ENCODE results near the gene KCNQ1OT1. TPM values are rescaled to one million over a fixed set of nuclear protein-coding genes. Genes with fewer than 3 reads are reported as not detected.

Gene KCNQ1OT1
- total RNA-seq, 4 donors from 2014 or later: 1.8 to 6.8 (median 3.9) TPM

DNA sequence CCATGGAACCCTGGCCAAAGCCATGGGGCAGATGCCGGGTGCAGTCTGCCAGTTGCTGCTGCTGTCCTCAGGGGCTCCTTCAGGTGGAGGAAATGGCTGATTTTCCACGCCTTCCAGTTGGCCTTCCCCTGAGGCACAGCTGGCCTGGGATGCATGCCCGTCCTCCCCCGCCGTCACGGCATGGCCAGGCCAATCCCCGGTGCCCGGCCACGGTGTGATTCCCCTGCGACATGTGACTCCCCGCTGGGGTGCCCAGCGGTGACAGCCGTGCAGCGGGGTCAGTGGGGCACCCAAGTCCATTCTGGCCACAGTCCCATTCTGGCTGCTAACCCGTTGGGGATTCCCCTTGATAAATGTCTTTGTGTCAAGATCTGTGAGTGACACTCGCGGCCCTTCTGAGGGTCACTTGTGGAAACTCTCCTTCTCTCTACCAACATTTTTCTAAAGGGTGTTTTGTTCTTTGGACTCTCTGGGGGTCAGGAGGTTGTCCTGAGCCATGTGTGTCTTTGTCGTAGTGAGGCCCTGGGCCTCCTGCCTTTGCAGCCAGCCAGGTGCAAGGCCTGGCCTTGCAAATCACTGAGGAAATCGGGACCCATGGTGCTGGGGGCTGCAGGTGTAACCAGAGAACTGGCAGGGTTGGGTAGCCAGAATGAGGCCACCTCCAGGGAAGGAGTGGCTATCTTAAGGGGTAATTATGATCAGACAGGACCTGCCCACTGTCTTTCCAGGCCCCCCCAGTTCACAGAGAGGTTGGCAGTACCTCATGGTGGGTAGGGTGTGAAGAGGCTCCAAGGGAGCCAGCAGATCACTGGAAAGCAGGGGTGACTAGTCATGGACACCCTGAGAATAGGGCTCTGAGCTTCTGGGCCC, 37.1 kb downstream of the KCNQ1OT1 start:
- TF ChIP-seq, protein P1, sequence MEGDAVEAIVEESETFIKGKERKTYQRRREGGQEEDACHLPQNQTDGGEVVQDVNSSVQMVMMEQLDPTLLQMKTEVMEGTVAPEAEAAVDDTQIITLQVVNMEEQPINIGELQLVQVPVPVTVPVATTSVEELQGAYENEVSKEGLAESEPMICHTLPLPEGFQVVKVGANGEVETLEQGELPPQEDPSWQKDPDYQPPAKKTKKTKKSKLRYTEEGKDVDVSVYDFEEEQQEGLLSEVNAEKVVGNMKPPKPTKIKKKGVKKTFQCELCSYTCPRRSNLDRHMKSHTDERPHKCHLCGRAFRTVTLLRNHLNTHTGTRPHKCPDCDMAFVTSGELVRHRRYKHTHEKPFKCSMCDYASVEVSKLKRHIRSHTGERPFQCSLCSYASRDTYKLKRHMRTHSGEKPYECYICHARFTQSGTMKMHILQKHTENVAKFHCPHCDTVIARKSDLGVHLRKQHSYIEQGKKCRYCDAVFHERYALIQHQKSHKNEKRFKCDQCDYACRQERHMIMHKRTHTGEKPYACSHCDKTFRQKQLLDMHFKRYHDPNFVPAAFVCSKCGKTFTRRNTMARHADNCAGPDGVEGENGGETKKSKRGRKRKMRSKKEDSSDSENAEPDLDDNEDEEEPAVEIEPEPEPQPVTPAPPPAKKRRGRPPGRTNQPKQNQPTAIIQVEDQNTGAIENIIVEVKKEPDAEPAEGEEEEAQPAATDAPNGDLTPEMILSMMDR (IDR thresholded peaks at IDR 0.05; ENCODE audit: low read depth): no peak

- TF ChIP-seq, protein P1 (IDR thresholded peaks at IDR 0.05; ENCODE audit: low read depth): no peak
Observed at GRCh38 chr11:2662024-2662312, 37.8 kb downstream of the KCNQ1OT1 start.

DNA sequence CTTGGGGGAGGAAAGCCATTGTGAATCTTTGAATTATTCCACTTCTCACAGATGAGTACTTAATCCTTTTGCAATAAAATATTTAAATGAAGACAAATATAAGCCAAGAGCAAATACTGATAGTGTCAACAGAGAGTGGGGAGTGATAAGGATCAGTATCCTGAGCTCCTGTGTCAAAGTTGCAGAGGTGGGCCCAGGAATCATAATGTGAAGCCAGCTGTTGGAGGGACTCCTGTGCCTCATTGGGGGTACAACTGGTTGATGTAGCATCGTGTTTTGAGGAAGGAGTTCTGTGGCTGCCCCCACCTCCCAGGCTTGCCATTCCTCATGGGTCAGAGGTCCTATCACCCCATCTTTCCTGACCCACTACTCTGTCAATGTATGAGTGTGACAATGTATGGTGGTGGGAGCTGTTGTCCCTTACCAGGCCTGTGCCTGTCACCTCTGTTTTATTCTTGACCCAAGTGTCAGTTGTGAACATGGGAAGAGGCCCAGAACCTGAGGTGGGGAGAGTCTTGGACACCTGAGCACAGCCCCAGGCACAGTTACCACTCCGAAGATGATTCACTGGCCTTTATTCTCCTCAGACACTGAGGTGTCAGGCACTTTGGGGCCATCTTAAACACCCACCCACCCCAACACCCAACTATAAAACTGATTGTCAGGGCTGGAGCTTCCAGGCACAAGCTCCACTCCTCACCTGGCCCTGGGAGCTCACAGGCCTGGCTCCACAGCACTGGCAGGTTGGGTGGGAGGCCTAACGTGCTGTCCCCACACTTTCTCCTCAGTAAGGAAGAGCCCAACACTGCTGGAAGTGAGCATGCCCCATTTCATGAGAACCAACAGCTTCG, 38.4 kb downstream of the KCNQ1OT1 start:
- TF ChIP-seq, protein P1 (IDR thresholded peaks at IDR 0.05; ENCODE audit: low read depth): no peak

GRCh38 chr11:2660357-2660939, 39.3 kb downstream of the KCNQ1OT1 start:
- TF ChIP-seq, protein P1 (IDR thresholded peaks at IDR 0.05; ENCODE audit: low read depth): no peak

DNA sequence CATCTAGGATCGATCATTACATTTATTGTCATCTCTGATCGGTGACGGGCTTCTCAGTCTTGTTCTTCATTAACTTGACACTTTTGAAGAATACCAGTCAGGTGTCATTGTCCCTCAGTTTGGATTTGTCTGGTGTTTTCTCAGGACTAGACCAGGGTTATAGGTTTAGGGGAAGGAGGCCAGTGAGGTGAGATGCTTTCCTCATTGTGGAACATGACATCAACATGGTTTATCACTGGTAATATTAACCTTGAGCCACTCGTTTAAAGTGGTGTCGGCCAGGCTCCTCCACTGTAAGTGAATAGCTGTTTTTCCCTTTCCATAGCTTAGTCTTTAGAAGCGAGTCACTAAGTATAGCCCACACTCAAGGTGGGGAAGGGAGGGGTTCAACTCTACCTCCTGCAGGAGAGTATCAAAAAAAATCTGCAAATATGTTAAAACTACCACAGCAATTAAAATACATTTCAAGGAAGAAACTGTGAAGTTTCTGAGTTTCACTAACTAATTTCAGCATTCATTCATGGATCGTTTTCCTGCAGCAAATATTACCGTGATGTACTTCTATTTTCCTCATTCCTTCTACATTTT, 42.0 kb downstream of the KCNQ1OT1 start:
- TF ChIP-seq, protein P1 (IDR thresholded peaks at IDR 0.05; ENCODE audit: low read depth): no peak

GRCh38 chr11:2656859-2657258, 42.9 kb downstream of the KCNQ1OT1 start:
- TF ChIP-seq, protein P1 (IDR thresholded peaks at IDR 0.05; ENCODE audit: low read depth): no peak
